Activated T-helper 1 cell treated with anti-CD3 and anti-CD28 coated beads, Interleukin-2, amount 50 U/mL, for 16 hours (primary cell): ENCODE data around the gene ADCY2.

ENCODE experiments used
- DNase-seq, 2 donors: peaks; one replicate each; pipeline ENCODE4 v3.0.0-alpha.2; 2020; ENCODE audit warnings: low read depth in 1 of 2, low spot score in 1 of 2

Gene ADCY2

DNA sequence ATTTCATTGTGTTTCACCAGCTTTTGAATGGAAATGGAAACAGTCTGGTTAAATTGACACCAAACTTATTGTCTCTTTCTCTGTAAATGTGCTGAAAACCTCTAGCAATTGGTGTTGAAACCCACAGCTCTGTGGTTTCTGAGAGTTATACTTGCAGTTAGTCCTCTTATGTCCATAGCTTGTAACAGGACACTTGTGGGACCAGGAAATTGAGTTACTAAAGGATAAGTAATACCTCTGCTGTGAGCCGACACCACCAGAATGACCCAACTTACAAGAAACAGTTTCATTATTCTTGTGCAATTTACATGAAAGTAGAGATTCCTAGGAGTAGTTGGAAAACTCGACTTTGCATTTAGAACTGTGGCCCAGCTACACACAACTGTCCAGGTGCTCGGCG lies 263.5 kb downstream of the ADCY2 start:
- no peak for DNase-seq

DNA sequence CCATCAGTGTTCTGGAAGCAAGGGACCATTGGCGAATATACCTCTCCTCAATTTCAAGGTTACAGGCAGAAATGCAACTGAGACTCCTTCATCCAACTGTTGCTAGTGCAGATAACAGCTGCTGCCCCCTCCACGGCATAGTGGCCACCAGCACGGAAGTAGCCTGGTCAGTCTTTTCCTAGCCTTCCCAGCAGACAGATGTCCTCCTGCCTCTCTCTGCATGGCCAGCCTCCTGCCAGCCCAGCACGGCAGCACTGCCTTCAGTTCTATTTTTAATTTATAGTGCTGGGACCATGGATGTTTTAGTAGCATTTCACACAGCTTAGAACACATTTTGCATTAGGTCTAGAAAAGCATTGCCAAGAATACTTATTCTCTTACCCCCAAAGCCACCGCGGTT lies 266.4 kb downstream of the ADCY2 start:
- no peak for DNase-seq

DNA sequence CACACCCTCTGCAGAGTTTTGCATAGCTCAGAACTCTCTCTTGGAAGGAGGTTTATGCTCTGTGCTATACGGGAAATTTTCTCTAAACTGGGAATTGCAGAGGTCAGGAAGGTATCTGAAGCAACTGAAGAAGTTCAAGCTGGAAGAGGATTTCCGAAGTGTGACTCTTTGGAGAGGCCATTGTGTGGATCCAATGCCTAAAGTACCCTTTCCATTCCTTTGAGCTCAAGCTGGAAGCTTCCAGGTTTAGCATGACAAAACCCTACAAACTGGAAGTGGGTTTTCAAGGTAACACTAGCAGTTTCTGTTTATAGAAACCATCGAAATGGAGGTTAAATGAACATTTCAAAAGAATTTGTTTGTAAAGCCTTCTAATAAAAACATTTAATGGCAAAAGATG lies 267.9 kb downstream of the ADCY2 start:
- no peak for DNase-seq

DNA sequence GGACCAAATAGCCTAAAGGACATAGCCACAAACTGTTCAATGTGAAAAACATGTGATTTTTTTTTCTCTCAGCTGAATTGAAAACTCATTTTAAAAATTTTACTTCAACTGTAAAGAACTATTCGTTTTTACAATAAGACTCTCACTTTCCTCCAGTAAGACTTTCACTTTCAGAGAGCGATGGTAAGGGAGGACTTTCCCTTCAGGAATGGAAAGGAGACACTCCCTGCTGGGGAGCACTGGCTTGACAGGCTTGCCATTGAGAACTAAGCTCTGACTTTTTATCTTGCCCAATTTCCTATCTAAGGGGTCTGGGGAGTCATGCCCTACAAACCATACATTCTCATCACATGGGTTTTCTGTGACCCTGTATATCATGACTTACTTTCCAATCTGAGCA lies 268.3 kb downstream of the ADCY2 start:
- DNase-seq: no peak

DNA sequence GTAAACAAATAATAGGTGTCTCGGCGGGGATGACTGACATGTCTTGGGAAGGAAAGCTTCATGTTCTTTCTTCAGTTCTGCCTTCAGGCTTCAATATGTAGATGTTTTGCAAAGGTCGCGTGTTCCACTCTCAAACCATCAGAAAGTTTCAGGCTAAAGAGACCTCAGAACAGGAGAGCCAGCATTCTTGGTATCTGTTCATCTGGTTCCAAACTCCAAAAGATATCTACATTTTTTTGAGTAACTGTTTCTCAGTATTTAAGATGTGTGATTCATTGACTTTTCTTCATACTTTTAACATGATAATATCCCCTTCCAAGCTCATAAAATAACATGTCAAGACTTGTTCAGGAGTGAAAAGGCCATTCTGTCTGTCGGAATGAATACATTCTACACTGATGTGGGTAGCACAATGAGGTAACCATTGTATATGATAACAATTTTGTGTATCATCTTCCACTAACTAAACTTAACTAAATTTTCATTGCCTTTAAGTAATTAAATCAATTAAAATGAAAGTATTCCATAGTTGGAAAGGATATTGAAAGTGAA lies 271.4 kb downstream of the ADCY2 start:
- DNase-seq: no peak

DNA sequence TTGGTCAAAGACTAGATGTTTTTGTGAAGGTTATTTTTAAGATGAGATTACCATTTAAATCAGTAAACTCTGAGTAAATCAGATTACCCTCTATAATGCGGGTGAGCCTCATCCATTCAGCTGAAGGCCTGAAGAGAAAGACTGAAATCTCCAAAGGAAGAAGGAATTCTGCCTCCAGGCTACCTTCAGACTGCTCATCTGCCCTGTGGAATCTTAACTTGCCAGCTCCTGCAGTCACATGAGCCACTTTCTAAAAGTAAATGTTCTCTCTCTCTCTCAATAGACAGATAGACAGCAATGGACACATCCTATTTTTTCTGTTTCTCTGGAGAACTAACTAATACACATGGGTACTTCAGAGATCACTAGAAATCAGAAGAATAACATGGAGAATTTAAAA lies 272.2 kb downstream of the ADCY2 start:
- no peak for DNase-seq

DNA sequence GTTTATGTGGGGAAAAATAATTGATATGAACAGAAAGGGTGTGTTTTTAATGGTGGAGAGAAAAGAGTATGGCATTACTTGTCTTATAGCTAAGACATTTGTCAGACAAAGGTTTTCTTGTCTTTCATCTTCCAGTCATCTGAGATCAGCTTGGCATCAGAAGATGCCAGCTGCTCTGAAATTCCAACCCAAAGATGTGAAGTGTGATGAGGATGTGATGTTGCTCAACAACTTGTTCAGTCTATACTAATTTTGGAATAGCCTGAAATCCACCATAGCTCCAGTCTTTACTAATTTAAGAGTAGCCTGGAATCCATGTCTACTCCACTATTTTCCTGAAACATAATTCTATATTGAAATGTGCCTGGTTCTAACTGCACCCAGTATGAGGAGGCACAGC lies 272.7 kb downstream of the ADCY2 start:
- DNase-seq: no peak

DNA sequence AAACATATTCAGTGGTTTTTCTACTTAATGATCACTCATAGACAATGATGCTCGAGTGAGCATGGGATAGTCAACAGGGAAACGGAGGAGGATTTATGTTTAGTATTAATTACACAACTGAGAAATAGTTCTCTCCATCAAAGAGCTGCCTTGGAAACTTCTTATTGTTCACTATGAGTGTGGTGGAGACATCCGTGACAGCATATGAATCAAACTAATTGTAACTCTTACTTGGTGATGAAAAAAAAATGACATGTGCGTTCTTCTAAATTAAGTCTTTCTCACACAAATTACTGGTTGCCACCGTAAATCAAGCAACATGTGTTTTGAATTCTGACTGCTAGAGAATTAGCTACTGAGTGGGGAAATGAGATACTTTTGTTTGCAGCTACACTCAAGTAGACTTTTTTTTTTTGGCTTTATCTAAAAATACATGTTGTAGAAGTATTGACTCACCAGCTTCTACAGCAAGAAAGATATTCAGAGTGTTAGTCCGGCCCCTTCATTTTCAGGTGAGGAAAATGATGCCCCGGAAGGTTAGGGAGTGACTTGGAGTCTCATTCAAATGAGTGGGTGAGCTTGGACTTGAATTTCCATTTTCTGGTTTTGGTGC lies 275.5 kb downstream of the ADCY2 start:
- DNase-seq: no peak

DNA sequence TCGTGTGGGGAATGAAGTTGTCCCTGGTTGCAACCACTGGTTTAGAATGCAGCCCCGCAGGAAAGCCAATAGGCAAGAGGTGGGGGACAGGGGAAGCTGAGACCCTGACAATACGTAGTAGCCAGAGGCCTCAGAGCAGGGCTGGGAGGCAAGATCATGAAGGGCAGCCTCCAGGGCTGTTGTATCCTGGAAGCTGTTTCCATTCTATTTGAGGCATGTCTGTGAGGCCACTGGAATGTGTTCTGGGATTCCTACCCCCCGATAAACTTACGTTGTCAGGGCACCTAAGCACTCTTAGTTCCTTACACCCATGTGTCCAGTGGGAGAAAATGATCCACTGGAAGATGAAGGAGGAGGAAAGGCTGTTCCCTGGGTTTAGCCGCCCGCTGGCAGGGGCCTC lies 277.7 kb downstream of the ADCY2 start:
- DNase-seq: no peak

DNA sequence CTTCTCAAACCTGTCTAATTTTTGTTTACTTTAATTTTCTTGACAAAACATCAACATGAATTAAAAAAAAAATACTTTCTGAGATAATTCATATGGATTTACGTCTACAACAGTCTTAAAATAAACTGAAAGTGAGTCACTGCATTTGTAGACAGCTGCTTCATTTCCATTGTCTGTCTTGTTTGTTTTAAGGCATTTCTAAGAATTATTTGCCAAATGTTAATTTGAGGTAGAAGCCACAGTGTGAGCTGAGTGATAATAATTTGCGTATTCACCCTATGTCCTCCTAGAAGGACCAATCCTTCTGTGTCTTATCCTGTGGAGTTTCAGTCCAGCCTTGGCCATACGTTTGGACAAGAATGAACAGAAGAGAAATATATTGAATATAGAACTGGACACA lies 280.5 kb downstream of the ADCY2 start:
- DNase-seq: no peak

DNA sequence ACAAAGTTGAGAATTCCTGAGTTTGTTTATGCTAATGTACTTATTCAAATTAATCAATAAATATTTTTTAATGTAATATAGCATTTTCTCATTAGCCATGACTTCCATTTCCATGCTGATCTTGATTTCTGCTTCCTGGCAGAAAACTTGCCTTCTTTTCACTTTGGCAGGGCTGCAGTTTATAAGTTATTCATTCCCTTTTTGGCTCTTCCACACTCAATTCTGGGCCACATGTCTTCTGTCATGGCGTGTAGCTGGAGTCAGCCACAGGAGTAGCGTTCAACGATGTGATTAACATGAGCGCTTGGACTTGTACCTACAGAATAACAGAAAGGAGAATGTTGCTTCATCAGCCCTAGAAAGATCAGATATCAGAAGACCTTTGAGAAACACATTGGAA lies 282.1 kb downstream of the ADCY2 start:
- DNase-seq: no peak

DNA sequence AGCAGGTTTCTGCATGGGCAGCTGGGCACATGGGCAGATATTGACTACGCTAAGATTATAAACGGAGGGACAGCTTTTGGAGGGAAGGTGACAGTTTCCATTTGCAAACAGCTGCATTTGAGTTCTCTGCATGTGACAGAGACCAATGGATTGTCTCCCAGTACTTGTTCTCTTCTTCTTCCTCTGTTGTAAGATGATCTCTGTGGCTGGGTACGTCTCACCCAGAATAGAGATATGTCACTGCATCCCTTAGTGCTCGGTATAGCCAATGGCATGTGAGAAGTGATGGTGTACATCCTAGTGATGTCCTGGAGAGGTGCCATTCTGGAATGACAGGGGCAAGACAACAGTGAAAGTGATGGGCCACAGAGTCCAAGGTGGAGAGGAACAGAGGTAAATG lies 283.7 kb downstream of the ADCY2 start:
- no peak for DNase-seq

DNA sequence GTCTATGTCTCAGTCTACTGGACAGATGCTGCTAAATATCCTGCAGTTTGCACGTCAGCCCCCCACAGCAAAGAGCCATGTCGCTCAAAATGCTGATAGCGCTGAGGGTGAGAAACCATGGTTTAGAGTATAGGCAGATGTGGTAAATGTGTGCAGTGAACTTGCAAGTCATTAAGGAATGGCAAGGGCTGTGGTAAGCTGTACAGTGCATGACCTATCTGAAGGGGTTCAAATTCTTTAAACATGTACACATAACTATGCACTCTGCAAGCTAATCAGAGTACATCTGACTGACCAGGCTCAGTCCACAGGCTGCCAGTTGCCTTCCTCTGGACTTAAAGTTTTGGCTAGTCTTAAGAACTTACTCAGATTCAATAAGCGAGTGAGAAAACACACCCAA lies 284.3 kb downstream of the ADCY2 start:
- no peak for DNase-seq

DNA sequence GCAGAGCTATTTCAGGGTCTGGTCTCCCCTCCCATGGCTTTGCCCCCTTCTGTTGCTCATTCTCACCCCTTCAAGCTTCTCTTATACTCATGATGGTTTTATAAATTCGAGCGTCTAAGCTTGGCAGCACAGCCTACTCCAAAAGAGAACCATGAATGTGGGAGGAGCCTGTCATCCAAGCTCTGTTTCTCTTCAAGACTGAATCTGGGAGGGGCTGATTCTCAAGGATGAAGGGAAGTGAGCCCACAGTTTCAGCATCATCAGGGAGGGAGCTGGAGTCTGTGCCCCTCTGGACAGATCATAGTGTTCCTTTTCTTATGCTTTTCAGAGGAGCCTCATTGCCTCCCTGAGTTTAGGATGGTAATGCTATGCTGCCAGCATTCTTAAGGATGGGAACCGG lies 286.4 kb downstream of the ADCY2 start:
- no peak for DNase-seq

DNA sequence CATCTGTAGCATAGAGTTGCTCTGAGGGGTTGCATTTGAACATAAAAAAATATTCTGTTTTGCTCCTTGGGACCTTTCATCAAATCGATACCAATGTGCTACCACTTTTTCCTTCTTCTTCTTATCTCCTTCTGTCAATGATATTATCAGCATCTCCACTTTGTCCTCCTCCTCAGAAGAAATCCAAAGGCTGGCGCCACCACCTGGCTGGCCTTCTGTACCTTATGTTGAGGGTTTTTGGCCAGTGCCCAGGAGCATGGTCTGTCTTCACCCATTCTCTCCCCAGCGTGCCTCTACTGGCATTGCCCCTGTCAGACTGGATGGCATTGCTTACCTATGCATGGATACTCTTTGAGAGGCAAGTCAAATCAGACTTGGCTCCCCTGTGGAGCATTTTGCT lies 287.8 kb downstream of the ADCY2 start:
- DNase-seq: no peak

DNA sequence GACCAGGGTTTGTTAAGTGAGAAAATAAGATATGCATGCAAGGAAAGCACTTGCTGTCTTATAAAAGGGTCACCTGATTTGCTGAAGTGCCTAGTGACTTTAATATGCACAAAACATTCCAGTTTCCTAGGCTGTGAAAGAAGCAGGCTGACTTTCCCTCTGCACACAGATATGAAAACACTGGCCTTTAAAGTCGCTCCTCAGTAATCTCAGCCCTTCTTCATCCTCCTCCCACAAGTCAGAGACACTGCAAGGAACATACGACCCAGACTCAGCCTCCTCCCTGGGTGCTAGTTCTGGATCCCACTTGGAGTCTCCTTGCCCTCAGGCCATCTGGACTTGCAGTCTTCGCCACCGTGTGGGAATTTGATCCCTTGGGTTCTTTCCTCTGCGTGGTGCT lies 288.9 kb downstream of the ADCY2 start:
- DNase-seq: no peak

DNA sequence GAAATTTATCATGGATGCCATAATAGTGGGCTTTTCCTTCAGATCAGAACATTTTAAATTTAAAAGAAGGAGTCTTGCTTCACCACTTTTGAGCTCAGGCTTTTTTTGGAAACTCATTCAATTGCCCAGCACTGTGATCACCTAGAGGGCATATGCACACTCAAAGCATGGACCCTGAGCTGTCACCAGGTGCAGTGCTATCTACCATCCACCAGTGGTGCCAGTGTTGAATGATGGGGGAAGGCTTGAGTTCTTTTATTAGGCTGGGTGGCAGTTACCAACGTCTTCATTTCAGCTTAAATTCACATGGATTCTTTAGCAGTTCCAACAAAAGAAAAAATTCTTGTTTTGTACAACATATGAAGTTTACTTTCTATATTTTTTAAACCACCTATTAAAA lies 290.9 kb downstream of the ADCY2 start:
- no peak for DNase-seq

DNA sequence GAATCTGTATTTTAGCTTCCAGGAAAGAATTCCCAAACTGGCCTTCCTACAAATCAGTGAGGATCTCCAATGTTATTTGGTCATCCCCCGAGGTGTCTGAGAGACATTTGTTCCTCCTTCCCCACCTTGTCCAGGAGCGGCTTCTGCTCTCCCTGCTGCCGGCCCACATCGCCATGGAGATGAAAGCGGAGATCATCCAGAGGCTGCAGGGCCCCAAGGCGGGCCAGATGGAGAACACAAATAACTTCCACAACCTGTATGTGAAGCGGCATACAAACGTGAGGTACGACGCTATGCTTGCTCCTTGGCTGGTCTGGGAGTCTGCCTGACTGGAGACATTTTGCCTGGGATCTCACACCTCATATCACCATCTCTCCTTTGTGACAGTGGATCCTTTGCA lies 294.6 kb downstream of the ADCY2 start:
- no peak for DNase-seq

DNA sequence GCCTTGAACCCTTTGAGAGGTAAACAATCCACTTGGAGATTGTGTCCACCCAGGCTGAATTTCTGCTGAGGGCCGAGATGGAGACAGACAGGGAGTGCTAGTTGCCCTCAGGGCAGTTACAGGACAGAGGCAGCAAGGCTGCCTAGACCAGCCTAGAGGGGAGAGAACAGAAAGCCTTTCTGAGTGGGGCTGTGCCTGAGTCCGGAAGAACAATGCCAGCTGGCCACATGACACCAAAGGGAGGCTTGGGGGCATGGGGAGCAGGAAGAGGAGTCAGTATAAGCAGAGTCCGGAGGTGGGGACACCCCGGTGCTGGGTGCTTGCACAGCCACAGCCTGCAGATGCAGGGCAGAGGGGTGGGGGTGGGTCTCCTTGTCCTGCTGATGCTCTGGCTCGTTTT lies 309.3 kb downstream of the ADCY2 start:
- DNase-seq: no peak

DNA sequence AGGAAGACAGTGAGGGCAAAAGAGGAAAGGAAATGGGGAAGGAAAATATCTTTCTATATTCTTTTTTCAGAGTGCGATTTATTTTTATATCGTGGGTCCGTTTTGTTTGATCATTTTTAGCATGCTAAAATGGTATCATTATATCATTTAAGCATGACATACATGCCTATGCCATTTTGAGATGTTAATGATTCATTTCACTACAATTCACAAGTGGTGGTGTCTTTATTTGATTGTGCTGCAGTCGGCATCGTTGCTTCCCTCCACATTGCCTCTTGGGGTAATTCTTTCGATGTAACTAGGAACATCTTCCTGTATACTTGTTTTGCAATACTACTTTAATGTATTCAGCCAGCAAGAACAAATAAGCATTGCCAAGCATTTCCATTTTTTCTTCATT lies 309.8 kb downstream of the ADCY2 start:
- DNase-seq: no peak

DNA sequence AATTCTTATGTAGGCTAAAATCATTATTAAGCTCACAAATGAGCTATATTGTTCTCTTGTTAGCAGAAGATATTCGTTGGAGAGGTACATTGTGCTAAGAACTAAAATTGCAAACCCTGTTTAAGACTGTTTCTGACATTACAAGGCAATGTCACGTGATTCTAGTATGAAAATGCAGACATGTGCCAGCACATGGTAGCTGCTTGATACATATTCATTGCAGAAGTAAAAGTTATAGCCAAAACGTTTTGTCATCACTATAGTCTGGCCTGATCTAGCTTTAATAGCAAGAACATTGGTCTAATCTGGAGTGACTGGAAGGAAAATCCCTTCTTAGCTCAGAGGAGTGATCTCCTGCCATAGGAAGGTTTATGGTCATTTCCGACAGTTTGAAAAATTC lies 310.3 kb downstream of the ADCY2 start:
- no peak for DNase-seq

DNA sequence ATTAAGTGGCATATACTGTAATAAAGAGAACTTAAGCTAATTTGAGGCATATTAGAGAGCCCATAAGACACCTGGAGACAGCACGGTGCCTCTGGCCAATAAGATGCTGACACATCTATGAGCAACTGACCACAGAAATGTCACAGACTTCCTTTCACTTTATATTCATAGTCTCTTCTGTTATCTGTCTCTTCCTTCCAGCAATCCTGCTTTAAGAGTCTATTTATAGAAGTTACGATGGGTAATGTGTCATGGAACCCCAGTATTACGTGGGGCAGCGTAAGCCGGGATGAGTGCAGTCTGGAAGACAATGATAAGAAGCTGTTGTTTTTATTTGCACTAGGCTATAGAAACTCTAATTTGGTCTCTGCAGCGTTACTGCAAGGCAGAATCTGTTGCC lies 318.2 kb downstream of the ADCY2 start:
- DNase-seq: no peak

DNA sequence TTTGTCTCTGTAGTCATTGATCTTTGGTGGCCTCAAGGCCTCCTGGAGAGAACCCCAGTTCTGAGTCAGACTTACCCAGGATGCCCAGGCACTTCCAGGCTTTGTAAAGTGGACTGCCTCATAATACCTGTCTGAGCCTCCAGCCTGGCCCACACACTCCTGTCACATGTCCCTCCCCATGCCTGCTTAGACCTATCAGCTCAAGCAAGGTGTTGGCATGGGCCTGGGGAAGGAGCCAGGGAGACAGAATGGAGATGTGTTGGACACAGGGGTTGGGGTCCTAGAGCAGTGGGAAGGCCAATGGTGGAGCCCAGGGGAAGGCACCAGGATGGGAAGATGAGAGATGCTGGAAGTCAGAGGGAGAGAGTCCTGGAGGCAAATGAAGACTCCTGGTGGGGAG lies 318.8 kb downstream of the ADCY2 start:
- no peak for DNase-seq

DNA sequence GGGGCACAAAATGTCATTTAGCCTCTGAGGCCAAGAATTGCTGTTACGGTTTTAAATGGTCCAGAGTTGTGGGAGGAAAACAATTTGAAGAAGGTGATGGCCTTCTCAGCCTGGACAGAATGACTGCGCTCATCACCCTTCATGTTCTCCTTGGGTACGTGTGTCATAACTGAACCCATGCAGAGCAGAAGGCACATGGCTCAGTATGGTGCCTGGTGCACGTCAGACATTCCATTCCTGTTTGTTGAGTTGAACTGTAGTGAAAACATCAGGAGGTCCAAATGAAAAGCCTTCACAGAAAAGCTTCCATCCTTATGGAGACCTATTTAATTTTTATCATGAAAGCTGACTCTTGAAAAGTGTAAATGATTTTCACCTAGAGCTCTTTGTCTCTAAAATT lies 321.8 kb downstream of the ADCY2 start:
- DNase-seq: no peak
